ENCODE data around the gene ACBD5. TPM values are rescaled to one million over a fixed set of nuclear protein-coding genes. Genes with fewer than 3 reads are reported as not detected.

ACBD5 gene
- total RNA-seq, 2 donors from 2014 or later, result 10.4 to 11.5 TPM

DNA sequence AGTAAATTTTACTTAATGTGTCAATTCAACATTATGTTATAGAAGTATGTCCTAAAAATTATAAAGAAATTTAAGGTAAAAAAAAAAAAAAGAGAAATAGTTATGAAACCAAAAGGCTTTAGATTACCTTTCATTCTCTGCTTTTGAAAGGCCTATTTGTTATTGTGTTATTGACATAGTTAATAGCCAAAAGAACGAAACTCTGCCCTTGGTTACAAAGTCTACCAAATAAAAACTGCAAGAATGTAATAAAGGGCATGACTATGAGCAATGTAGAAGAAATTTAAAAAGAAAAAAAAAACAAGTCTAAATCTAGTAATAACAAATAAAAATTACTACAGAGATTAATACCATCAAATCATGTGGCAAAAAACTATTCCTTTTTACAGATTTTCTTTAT is 10.6 kb downstream of the ACBD5 start:
- TF ChIP-seq, protein P1, sequence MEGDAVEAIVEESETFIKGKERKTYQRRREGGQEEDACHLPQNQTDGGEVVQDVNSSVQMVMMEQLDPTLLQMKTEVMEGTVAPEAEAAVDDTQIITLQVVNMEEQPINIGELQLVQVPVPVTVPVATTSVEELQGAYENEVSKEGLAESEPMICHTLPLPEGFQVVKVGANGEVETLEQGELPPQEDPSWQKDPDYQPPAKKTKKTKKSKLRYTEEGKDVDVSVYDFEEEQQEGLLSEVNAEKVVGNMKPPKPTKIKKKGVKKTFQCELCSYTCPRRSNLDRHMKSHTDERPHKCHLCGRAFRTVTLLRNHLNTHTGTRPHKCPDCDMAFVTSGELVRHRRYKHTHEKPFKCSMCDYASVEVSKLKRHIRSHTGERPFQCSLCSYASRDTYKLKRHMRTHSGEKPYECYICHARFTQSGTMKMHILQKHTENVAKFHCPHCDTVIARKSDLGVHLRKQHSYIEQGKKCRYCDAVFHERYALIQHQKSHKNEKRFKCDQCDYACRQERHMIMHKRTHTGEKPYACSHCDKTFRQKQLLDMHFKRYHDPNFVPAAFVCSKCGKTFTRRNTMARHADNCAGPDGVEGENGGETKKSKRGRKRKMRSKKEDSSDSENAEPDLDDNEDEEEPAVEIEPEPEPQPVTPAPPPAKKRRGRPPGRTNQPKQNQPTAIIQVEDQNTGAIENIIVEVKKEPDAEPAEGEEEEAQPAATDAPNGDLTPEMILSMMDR (IDR thresholded peaks at IDR 0.05), result no peak
- no peak for TF ChIP-seq POLR2A (IDR thresholded peaks at IDR 0.05)
- Histone ChIP-seq H3K4me3 (no peak overlapping the region), H3K36me3 (replicated peaks in 1 of 2; ENCODE audit: insufficient read depth in 1 of 2, low read depth in 2 of 2) (peaks cover 0 to 5% of the 10 kb centered on the region in 2 donors), H3K27me3 (no peaks in the 10 kb centered on the region), H3K9me3 (no peaks in the 10 kb centered on the region), H3K27ac (no peak overlapping the region), H3K4me1 (no peaks in the 10 kb centered on the region)
- DNase-seq, result no peak
- no peak for ATAC-seq
- intact Hi-C loops (cut with DNase I), result no loop called here
- 74 to 77% methylated on average over 1 of the region's 1 CpG for WGBS, 2 donors

DNA sequence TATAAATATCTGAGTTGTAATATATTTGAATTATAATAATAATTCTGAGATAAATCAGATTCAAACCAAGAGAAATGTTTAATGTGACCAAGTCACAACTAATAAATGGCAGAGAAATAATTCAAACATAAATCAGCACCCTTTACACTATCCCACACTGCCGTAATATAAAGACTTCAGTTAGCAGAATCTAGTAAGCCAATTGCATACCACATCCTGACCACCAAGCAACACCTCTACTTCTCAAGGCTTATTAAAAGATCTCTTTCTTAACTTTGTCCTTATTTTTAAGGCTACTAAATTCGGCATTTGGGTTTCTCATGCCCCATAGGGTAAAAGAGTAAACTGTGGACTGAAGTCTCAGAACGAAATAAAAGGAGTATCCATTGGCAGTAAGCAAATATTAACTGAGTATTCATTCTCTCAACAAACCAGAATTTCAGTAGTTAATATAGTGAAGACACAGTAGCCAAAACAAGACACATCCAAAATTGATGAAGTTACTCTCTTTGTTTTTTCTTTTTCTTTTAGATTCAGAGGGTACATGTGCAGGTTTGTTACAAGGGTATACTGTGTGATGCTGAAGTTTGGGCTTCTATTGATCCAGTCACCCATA is 14.8 kb downstream of the ACBD5 start:
- Histone ChIP-seq H3K27ac (no peak overlapping the region), H3K9me3 (no peaks in the 10 kb centered on the region), H3K4me3 (no peak overlapping the region), H3K36me3 (replicated peaks in 1 of 2; ENCODE audit: insufficient read depth in 1 of 2, low read depth in 2 of 2) (peaks cover 0 to 9% of the 10 kb centered on the region in 2 donors), H3K27me3 (no peaks in the 10 kb centered on the region), H3K4me1 (no peaks in the 10 kb centered on the region)
- intact Hi-C loops (cut with DNase I), result no loop called here
- DNase-seq (no peak), ATAC-seq (no peak)
- WGBS, 2 donors, result 53 to 57% methylated on average over 3 of the region's 3 CpGs
- TF ChIP-seq, protein P1 (IDR thresholded peaks at IDR 0.05), result no peak
- TF ChIP-seq POLR2A (IDR thresholded peaks at IDR 0.05), result no peak

DNA sequence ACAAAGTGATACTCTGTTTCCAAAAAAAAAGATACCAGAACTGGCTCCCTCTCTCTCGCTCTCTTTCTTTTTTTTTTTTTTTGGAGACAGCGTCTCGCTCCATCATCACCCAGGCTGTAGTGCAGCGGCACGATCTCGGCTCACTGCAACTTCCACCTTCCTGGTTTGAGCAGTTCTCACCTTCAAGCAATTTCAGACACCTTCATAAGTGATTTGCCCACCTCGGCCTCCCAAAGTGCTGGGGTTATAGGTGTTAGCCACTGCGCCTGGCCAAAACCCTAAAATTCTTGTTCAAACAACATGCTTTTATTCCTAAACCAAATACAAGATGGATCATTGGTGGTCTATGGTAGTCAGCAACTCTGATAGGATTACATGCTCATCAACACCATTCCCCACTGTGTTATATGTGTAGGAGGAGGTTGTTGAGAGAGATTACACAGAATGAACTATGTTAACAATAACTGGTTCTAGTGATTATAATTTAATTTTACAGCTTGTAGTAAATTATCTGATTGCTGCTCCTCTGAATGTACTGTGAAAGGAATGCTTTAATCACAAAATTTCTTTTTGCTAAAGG is 15.5 kb downstream of the ACBD5 start:
- peaks cover 0 to 11% of the 10 kb centered on the region in 2 donors for H3K36me3 ChIP-seq (replicated peaks in 1 of 2; ENCODE audit: insufficient read depth in 1 of 2, low read depth in 2 of 2)

DNA sequence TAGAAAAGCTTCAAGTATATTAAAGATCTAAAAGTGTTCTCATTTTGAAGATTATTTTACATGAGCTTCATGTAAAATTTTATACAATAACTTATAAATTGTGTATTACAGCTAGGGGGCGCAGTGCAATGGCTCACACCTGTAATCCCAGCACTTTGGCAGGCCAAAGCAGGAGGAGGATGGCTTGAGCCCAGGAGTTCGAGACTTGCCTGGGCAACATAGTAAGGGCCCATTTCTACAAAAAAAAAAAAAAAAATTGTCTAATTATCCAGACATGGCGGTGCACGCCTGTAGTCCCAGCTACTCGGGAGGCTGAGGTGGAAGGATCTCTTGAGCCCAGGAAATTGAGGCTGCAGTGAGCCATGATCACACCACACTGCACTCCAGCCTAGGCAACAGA is 16.6 kb downstream of the ACBD5 start:
- peak; percentile 48 for ATAC-seq
- H3K27ac ChIP-seq, result no peak overlapping the region
- intact Hi-C loops (cut with DNase I), result no loop called here

More for the DNA sequence above, 15.5 kb downstream of the ACBD5 start:
- Histone ChIP-seq H3K4me3 (no peak overlapping the region), H3K27me3 (no peaks in the 10 kb centered on the region), H3K27ac (no peak overlapping the region), H3K9me3 (no peaks in the 10 kb centered on the region), H3K4me1 (no peaks in the 10 kb centered on the region)
- intact Hi-C loops (cut with DNase I), result no loop called here
- DNase-seq, result no peak
- TF ChIP-seq POLR2A (IDR thresholded peaks at IDR 0.05), result no peak
- TF ChIP-seq, protein P1 (IDR thresholded peaks at IDR 0.05), result no peak
- WGBS, 2 donors, result 72% methylated on average over 7 to 8 of the region's 8 CpGs
- ATAC-seq, result no peak

More for the DNA sequence above, 16.6 kb downstream of the ACBD5 start:
- peaks cover 4 to 15% of the 10 kb centered on the region in 2 donors for H3K36me3 ChIP-seq (replicated peaks in 1 of 2; ENCODE audit: insufficient read depth in 1 of 2, low read depth in 2 of 2)
- 66 to 71% methylated on average over 5 of the region's 5 CpGs for WGBS, 2 donors
- H3K4me1 ChIP-seq, result no peaks in the 10 kb centered on the region
- no peak for TF ChIP-seq POLR2A (IDR thresholded peaks at IDR 0.05)
- TF ChIP-seq, protein P1 (IDR thresholded peaks at IDR 0.05), result peak in 6 of 7 experiments; percentile 52 to 64 (median 56)
- H3K9me3 ChIP-seq, result no peaks in the 10 kb centered on the region
- DNase-seq, result peak; percentile 54 to 72 (median 60)
- no peak overlapping the region for H3K4me3 ChIP-seq
- H3K27me3 ChIP-seq, result no peaks in the 10 kb centered on the region

Data from body of pancreas (tissue), 4 donors.